ES-I3 (cell line): ENCODE results near the gene EPHB1.

ENCODE experiments used
- H3K36me3 ChIP-seq: 2 replicates; pipeline ENCODE4 v1.6.1; 2013; ENCODE audit warnings: mild to moderate bottlenecking, low read length, control low read depth, moderate library complexity; ENCODE audit not compliant: insufficient read depth
- H3K4me1 ChIP-seq: 2 replicates; pipeline ENCODE4 v1.6.1; 2013; ENCODE audit warnings: mild to moderate bottlenecking, control low read depth, low read length; ENCODE audit not compliant: insufficient read depth
- H3K9ac ChIP-seq: 2 replicates; pipeline ENCODE4 v1.6.1; 2013; ENCODE audit warnings: low read depth, mild to moderate bottlenecking, low read length, moderate library complexity
- H3K9me3 ChIP-seq: 2 replicates; pipeline ENCODE4 v1.6.1; 2013; ENCODE audit warnings: mild to moderate bottlenecking, low read length, moderate library complexity; ENCODE audit not compliant: control insufficient read depth, insufficient read depth

The EPHB1 gene

DNA sequence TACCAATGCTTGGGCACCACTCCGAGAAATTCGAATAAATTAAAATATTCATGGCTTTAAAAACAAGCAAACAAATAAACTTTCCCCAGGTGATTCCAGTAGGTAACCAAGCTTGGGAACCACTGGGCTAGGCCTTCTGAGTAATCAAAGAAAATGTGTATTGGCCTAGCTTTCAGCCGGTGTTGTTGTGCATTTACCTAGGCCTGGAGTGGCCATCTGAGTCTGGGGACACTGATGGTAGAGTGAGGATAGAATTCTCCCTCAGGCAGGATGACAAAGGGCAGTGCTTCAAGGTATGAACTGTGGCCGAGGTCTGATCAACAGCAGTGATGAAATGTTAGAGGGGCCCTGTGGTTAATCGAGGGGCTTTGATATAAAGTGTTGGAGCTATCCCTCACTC is 440.5 kb downstream of the EPHB1 start:
- Histone ChIP-seq H3K36me3 (no peaks in the 10 kb centered on the region; the same call in 1 of the 2 replicates), H3K9me3 (peaks cover 8% of the 10 kb centered on the region; the same call in 1 of the 2 replicates), H3K9ac (no peak overlapping the region), H3K4me1 (peaks cover 14% of the 10 kb centered on the region)

GRCh38 chr3:135237371-135238143 is 442.5 kb downstream of the EPHB1 start:
- Histone ChIP-seq H3K36me3 (no peaks in the 10 kb centered on the region; the same call in 1 of the 2 replicates), H3K9me3 (peaks cover 8% of the 10 kb centered on the region; the same call in 1 of the 2 replicates)

GRCh38 chr3:135238236-135238830 is 443.3 kb downstream of the EPHB1 start:
- Histone ChIP-seq H3K36me3 (no peaks in the 10 kb centered on the region; the same call in 1 of the 2 replicates), H3K9me3 (peaks cover 6% of the 10 kb centered on the region; the same call in 1 of the 2 replicates), H3K4me1 (no peaks in the 10 kb centered on the region; the same call in 1 of the 2 replicates), H3K9ac (no peak overlapping the region)

More at GRCh38 chr3:135237371-135238143, 442.5 kb downstream of the EPHB1 start:
- no peak overlapping the region for H3K9ac ChIP-seq
- H3K4me1 ChIP-seq: no peaks in the 10 kb centered on the region; the same call in 1 of the 2 replicates

DNA sequence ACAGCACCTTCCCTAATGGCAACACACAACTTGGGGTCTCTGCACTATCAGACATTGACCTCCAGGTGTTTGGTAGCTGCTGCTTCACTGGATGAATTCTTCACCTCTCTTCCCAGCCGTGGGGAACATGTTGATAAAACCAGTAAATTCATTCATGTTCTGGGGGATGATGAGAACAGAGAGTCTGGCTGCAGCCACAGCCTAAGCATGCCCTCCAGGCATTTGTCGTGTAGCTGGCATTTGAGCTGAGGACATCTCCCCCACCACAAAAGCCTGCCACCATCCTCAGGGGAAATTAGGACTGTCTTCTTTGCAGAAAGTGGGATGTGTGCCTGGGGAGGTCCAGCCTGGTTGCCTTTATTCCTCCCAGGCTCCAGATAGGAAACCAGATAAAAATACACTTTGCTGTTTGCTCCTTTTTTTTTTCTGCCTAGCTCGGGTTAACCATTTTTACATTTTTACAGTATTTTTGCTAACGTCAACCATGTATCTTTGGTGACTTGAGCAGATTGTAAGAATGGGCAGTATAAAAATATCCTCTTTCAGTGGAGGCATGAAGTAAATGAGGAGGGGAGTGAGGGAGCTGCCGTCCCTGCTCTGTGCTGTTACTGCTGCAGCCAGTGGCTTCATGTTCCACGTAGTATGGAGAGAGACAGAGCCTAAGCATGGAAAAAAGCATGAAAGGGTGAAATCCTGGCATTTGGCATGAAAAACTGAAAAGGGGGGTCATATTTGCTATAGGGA is 444.0 kb downstream of the EPHB1 start:
- Histone ChIP-seq H3K9me3 (no peaks in the 10 kb centered on the region; the same call in 1 of the 2 replicates), H3K36me3 (no peaks in the 10 kb centered on the region), H3K4me1 (no peaks in the 10 kb centered on the region; the same call in 1 of the 2 replicates), H3K9ac (no peak overlapping the region)

DNA sequence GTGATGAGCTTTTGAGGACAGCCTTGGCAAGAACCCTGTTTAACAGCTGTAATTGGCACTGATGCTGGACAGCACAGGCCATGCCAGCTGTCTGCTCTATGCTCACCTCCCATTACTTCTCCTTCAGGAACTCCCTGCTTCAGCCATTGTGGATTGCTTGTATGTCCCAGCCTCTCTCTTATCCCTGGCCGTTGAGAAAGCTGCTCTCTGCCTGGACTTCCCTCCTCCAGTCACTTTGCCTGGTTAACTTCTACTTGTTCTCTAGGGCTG is 444.5 kb downstream of the EPHB1 start:
- H3K9me3 ChIP-seq: no peaks in the 10 kb centered on the region; the same call in 1 of the 2 replicates
- H3K4me1 ChIP-seq: no peaks in the 10 kb centered on the region; the same call in 1 of the 2 replicates
- no peaks in the 10 kb centered on the region for H3K36me3 ChIP-seq
- no peak overlapping the region for H3K9ac ChIP-seq

- Histone ChIP-seq H3K9ac (no peak overlapping the region), H3K9me3 (no peaks in the 10 kb centered on the region), H3K36me3 (no peaks in the 10 kb centered on the region), H3K4me1 (no peaks in the 10 kb centered on the region; the same call in 1 of the 2 replicates)
Observed at GRCh38 chr3:135240426-135240825, 445.4 kb downstream of the EPHB1 start.

- no peak overlapping the region for H3K9ac ChIP-seq
- no peaks in the 10 kb centered on the region for H3K36me3 ChIP-seq
- no peaks in the 10 kb centered on the region; the same call in 1 of the 2 replicates for H3K4me1 ChIP-seq
- H3K9me3 ChIP-seq: no peaks in the 10 kb centered on the region
Observed at GRCh38 chr3:135242285-135242684, 447.2 kb downstream of the EPHB1 start.

GRCh38 chr3:135243616-135244015 is 448.6 kb downstream of the EPHB1 start:
- Histone ChIP-seq H3K36me3 (no peaks in the 10 kb centered on the region), H3K4me1 (no peaks in the 10 kb centered on the region; the same call in 1 of the 2 replicates), H3K9ac (no peak overlapping the region), H3K9me3 (no peaks in the 10 kb centered on the region)

DNA sequence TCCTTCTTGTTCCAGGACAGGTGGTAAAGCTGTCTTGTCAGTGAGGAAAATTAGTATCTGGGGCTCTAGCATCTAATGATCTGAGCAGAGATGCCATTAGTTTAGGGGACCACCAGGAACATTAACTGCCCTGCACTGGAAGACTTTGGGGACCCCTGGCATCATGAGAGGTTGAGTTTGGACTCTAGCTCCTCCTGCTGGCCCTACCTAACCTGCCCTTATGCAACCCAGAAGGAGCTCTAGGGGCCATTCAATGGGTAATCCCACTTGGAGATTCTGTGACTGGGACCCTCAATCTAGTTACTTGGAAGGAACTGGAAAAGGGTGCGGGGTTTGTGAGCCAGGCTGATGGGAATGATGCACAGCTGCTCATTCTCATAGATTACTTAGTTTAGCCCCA is 451.0 kb downstream of the EPHB1 start:
- Histone ChIP-seq H3K4me1 (no peaks in the 10 kb centered on the region), H3K36me3 (no peaks in the 10 kb centered on the region), H3K9ac (no peak overlapping the region), H3K9me3 (no peaks in the 10 kb centered on the region)

- H3K4me1 ChIP-seq: no peaks in the 10 kb centered on the region
- H3K9me3 ChIP-seq: no peaks in the 10 kb centered on the region
- H3K9ac ChIP-seq: no peak overlapping the region
- no peaks in the 10 kb centered on the region for H3K36me3 ChIP-seq
Observed at GRCh38 chr3:135248213-135248612, 453.2 kb downstream of the EPHB1 start.

GRCh38 chr3:135249186-135249585 is 454.1 kb downstream of the EPHB1 start:
- Histone ChIP-seq H3K9me3 (no peaks in the 10 kb centered on the region), H3K4me1 (no peaks in the 10 kb centered on the region), H3K36me3 (no peaks in the 10 kb centered on the region), H3K9ac (no peak overlapping the region)

DNA sequence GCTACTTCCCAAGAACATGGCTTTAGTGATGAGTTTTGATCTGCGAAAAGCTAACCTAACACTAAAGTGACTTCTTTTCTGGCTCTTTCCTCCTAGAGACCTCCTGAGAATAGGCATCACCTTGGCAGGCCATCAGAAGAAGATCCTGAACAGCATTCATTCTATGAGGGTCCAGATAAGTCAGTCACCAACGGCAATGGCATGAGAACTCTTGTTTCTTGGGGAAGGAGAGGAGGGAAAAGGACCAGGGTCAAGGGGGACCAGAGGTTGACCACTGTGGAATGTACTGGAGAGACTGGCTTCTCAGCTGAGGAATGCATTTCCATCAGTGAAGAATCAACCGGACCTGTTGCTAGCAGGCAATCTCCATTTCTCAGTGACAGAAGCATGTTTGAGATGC is 463.9 kb downstream of the EPHB1 start:
- H3K9ac ChIP-seq: no peak overlapping the region
- no peaks in the 10 kb centered on the region for H3K9me3 ChIP-seq
- peaks cover 16% of the 10 kb centered on the region; the same call in 1 of the 2 replicates for H3K4me1 ChIP-seq
- peaks cover 3% of the 10 kb centered on the region; the same call in 1 of the 2 replicates for H3K36me3 ChIP-seq

DNA sequence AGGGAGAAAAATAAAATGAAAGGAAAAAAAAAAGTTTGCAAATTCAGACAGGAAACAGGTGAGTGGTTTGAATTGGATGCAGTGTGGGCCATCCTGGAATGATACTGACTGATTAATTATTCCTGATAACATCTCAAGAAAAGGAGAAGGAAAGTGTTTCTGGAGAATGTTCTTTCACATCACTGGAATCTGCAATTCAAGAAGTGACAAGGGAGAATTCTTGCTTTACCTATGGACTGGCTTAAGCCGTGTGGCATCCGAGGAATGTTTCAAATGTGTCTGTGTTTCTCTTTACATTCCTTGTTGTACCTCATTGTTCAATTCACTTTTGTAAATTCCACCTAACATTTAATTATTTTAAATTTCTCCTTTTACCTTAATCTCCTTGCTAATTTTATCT is 465.0 kb downstream of the EPHB1 start:
- no peak overlapping the region for H3K9ac ChIP-seq
- H3K4me1 ChIP-seq: peaks cover 16% of the 10 kb centered on the region; the same call in 1 of the 2 replicates
- H3K36me3 ChIP-seq: peaks cover 3% of the 10 kb centered on the region; the same call in 1 of the 2 replicates

GRCh38 chr3:135261214-135261775 is 466.2 kb downstream of the EPHB1 start:
- Histone ChIP-seq H3K4me1 (peaks cover 20% of the 10 kb centered on the region; the same call in 1 of the 2 replicates), H3K9me3 (no peaks in the 10 kb centered on the region), H3K9ac (no peak overlapping the region), H3K36me3 (peaks cover 3% of the 10 kb centered on the region; the same call in 1 of the 2 replicates)

More for the DNA sequence above, 465.0 kb downstream of the EPHB1 start:
- H3K9me3 ChIP-seq: no peaks in the 10 kb centered on the region
